ENCODE results near the gene C2CD3. TPM values are rescaled to one million over a fixed set of nuclear protein-coding genes. Genes with fewer than 3 reads are reported as not detected.

Gene C2CD3
- total RNA-seq, 1 donor from 2014 or later: 13.8 TPM

DNA sequence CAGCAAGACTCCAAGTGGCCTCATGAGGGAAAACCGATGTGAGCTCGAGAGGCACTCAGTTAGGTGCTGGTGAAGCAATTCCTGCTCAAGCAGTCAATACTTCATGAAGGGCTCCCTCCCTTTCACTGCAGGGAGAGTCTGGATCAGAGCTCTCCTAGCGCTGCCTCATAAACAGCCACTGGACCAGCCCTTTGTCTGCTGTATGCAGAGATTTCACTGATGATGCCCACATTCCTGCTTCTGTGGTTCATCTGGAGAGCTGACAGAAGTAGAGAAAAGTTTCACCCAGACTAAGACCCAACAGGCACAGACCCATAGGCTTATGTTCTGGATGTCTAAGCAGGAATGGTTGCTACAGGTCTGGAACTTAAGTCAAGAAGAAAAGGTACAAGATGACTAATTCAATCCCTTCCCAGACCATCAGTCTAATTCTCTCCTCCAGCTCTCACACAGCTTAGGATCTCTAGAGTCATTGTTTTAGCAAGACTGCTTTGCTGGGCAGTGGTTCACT, 192.2 kb downstream of the C2CD3 start:
- intact Hi-C loops (cut with micrococcal nuclease): no loop called here
- TF ChIP-seq, protein P1, sequence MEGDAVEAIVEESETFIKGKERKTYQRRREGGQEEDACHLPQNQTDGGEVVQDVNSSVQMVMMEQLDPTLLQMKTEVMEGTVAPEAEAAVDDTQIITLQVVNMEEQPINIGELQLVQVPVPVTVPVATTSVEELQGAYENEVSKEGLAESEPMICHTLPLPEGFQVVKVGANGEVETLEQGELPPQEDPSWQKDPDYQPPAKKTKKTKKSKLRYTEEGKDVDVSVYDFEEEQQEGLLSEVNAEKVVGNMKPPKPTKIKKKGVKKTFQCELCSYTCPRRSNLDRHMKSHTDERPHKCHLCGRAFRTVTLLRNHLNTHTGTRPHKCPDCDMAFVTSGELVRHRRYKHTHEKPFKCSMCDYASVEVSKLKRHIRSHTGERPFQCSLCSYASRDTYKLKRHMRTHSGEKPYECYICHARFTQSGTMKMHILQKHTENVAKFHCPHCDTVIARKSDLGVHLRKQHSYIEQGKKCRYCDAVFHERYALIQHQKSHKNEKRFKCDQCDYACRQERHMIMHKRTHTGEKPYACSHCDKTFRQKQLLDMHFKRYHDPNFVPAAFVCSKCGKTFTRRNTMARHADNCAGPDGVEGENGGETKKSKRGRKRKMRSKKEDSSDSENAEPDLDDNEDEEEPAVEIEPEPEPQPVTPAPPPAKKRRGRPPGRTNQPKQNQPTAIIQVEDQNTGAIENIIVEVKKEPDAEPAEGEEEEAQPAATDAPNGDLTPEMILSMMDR (IDR thresholded peaks at IDR 0.05; ENCODE audit: borderline replicate concordance): no peak
- H3K27me3 ChIP-seq (ENCODE audit: low read depth): no peaks in the 10 kb centered on the region
- peaks cover 26% of the 10 kb centered on the region for H3K4me1 ChIP-seq
- peaks cover 29% of the 10 kb centered on the region for H3K36me3 ChIP-seq
- no peak for DNase-seq
- no peak overlapping the region for H3K27ac ChIP-seq (replicated peaks)
- no peak overlapping the region for H3K4me3 ChIP-seq
- H3K9me3 ChIP-seq (replicated peaks): no peaks in the 10 kb centered on the region

DNA sequence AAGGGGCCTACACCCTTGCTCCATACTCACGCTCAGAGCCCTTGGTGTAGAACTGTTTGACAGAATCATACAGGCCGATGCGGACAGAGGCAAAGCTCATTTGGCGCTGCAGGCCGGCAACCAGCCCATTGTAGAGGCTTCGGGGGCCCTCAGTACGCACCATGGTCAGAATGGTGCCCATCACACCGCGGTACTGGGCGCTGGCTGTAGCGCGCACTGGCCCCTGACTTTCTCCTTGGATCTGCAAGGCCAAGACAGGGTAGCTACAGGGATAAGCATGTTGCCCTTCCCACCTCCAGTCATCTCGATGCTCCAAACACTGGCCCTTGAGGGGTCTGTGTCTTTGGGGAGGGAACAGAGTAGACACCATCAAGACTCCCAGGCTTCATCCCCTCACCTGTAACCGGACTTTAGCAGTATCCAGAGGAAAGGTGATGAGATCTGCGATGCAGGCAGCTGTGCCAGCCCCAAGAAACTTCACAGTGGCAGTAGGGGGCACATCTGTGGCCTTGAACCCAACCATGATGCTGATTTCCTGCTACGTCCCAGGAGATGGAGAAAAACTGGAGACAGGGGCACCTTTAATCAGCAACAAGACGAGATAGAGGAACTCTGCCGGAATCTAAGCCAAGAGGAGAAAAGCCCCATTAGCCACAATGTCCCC, 192.8 kb downstream of the C2CD3 start:
- no peak for DNase-seq
- Histone ChIP-seq H3K4me3 (no peak overlapping the region), H3K4me1 (peaks cover 27% of the 10 kb centered on the region), H3K9me3 (replicated peaks) (no peaks in the 10 kb centered on the region), H3K27ac (replicated peaks) (no peak overlapping the region), H3K27me3 (ENCODE audit: low read depth) (no peaks in the 10 kb centered on the region), H3K36me3 (peaks cover 29% of the 10 kb centered on the region)
- TF ChIP-seq, protein P1 (IDR thresholded peaks at IDR 0.05; ENCODE audit: borderline replicate concordance): no peak
- intact Hi-C loops (cut with micrococcal nuclease): no loop called here

DNA sequence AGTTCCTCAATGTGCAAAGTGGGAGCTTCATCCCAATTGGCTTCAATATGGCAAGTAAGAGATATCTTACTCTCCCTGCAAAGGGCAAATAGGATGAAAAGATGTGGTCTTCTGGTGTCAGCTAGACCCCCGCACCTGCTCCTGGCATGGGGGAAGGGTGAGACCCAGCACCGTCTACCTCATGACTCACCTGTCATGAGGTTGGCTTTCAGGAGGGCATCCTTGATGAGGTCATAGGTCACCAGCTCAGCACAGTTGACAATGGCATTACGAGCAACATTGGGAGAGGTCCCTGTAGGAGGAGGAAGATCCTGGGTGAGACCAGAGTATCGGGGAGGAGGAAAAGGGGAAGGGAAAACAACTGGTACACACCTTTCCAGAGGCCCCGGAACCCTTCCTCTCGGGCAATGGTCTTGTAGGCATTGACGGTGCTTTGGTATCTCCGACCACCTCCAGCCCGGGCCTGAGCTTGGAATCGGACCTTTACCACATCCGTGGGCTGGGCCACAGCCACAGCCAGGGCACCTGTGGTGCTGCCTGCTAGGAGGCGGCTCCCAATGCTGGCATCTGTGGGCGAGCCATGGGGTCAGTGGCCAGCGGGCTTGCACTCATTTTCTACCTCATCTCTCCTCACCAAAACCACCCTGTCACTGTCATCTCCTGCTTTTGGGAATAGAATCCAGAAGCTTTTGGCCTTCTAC, 194.2 kb downstream of the C2CD3 start:
- no peak overlapping the region for H3K27ac ChIP-seq (replicated peaks)
- H3K4me1 ChIP-seq: peaks cover 17% of the 10 kb centered on the region
- no peaks in the 10 kb centered on the region for H3K9me3 ChIP-seq (replicated peaks)
- no peaks in the 10 kb centered on the region for H3K27me3 ChIP-seq (ENCODE audit: low read depth)
- H3K4me3 ChIP-seq: no peak overlapping the region
- TF ChIP-seq, protein P1 (IDR thresholded peaks at IDR 0.05; ENCODE audit: borderline replicate concordance): no peak
- intact Hi-C loops (cut with micrococcal nuclease): no loop called here
- H3K36me3 ChIP-seq: peaks cover 29% of the 10 kb centered on the region
- no peak for DNase-seq

DNA sequence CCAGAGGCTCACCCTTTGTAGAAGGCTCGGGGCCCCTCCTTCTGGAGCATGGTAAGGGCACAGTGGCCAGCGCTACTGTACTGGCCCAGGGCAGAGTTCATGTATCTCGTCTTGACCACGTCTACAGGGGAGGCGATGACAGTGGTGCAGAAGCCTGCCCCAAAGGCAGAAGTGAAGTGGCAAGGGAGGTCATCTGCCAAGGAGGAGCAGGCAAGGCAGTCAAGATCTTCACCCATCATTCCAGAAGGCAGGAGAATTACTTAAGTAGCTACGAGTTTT, 195.4 kb downstream of the C2CD3 start:
- intact Hi-C loops (cut with micrococcal nuclease): no loop called here
- H3K9me3 ChIP-seq (replicated peaks): no peaks in the 10 kb centered on the region
- no peak overlapping the region for H3K27ac ChIP-seq (replicated peaks)
- DNase-seq: no peak
- no peaks in the 10 kb centered on the region for H3K27me3 ChIP-seq (ENCODE audit: low read depth)
- TF ChIP-seq, protein P1 (IDR thresholded peaks at IDR 0.05; ENCODE audit: borderline replicate concordance): no peak
- H3K36me3 ChIP-seq: peaks cover 29% of the 10 kb centered on the region
- H3K4me1 ChIP-seq: peaks cover 17% of the 10 kb centered on the region
- H3K4me3 ChIP-seq: no peak overlapping the region

DNA sequence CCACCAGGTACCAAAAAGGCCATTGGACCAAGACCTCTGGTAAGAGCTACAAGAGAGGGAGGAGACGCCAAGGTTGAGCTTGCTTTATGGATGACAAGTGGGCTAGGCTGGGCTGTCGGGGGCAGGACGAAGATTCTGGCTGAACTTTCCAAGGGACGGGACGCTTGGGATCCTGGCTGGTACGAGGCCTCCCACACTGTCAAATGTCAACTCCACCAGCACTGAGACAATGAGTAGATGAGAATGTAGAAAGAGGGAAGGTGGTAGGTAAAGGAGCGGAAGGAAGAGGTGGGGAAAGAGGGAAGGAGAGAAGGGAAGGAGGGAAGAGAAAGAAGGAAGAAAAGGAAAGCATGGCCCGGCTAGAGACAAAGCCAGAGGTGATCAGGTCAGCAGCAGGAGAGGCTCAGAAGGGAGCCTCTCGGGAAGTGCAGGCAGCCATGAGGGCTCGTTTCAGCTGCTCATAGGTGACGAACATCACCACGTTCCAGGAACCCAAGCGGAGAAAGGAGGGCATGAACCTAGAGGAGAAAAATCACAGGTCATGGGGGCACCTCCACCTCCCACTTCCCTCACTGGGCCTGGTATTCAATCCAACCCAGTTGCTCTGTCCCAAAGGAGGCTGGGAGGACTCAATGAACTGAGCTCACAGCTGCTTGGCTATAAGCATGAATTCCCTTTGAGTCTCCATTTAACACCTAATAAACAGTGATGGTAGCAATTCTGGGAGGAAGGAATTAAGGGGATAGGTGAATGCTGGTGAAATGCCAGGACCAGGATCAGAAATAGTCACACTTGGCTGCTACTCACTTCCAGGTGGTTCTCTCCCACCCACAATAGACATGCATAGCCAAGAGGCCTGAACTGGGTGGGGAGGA, 196.0 kb downstream of the C2CD3 start:
- peak overlapping the region; percentile 54 for H3K27ac ChIP-seq (replicated peaks)
- H3K27me3 ChIP-seq (ENCODE audit: low read depth): no peaks in the 10 kb centered on the region
- H3K36me3 ChIP-seq: peaks cover 29% of the 10 kb centered on the region
- H3K4me3 ChIP-seq: no peak overlapping the region
- no peaks in the 10 kb centered on the region for H3K9me3 ChIP-seq (replicated peaks)
- H3K4me1 ChIP-seq: peaks cover 17% of the 10 kb centered on the region
- intact Hi-C loops (cut with micrococcal nuclease): no loop called here
- DNase-seq: no peak
- TF ChIP-seq, protein P1 (IDR thresholded peaks at IDR 0.05; ENCODE audit: borderline replicate concordance): no peak
